ENCODE measurements around the gene SSR1.
"Not testable (repeated sequence)": the region's sequence is repeated elsewhere in the genome, so short reads cannot be mapped to it uniquely, and the experiment has no call there.

The SSR1 gene

DNA sequence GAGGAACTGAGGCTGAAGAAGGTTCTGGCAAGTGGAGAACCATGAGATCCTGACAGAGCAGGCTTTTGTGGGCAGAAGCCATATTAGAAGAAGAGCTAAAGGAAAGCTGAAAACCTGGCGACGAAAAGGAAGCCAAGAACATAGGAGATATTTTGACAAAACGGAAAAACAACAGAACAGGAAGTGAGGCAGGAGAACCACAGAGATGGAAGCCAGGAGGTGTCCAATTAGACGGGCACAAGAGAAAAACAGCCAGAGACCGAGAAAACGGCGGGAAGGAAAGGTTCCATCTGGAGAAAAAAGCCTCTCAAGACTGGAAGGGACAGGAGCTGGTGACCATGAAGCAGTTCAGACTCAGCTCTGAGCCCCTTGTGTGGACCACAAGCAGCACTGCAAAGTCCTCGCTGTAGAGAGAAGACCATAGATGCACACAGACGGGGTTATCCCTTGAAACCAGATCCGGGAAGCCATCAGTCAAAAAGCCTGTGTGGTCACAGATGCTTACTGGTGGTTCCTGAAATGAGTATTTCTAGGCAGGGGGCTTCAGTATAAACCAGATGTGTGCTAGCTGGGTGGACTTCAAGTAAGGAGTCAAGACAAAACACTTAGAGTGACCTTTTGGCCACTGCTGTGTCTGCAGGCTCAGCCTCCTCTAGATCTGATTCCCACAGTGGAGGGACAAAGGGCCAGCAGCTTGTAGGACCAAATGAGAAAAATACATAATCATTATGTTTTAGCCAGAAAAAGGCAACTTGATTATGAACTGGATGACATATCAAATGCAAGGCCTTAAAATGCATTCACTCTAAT is 30.7 kb downstream of the SSR1 start:
- DNase-seq (ENCODE audit: low read depth) = no peak

DNA sequence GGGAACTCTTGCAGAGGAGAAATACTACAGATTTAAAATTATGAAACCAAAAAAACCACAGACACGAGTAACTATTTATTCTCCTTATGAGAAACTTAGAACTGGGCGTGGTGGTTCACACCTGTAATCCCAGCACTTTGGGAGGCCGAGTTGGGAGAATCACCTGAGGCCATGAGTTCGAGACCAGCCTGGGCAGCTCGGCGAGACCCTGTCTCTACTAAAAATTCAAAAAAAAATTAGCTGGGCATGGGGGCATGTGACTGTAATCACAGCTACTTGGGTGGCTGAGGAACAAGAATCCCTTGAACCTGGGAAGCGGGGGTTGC is 36.8 kb downstream of the SSR1 start:
- no peak for DNase-seq (ENCODE audit: low read depth)

DNA sequence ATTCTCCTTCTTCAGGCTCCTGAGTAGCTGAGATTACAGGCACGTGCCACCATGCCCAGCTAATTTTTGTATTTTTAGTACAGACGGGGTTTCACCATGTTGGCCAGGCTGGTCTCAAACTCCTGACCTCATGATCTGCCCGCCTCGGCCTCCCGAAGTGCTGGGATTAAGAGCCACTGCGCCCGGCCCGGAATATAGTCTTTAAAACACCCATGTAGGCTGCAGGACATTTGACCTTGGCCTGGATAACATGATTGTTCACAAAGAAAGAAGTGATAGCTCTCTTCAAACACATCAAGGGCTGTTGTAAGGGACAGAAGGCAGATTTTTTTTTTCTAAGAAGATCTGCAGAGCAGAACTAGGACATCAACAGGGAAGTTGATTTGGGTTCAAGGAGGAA is 38.5 kb downstream of the SSR1 start:
- DNase-seq (ENCODE audit: low read depth) = not testable (repeated sequence)

DNA sequence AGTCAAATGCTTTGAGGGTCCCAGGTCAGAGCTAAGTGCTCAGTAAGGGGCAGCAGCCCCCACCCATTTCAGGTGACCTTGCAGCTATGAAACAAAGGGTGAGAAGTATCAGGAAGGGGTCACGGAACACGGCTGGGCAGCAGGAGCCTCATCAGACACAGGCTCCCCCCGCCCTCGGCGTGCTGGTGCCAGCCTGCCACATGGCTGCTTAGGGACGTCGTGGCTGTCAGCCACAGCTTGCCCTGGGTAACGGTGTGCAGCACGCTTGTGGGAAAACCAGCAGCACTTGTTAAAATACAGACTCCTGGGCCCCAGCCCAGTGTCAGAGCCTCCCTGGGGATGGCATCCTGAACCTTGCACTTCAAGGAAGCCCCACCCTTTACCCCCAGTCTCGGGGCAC is 39.3 kb downstream of the SSR1 start:
- DNase-seq (ENCODE audit: low read depth) = no peak

DNA sequence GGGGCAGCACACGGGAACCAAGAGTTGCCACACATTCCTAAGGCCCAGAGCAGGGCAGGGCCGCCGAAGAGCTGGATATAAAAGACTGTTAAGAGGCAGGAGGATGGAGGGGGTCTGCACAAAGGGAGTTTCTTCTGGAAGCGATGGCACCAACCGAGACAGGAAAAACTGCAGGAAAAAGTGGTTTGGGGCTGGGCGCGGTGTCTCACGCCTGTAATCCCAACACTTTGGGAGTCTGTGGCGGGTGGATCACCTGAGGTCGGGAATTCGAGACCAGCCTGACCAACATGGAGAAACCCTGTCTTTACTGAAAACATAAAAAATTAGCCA is 41.8 kb downstream of the SSR1 start:
- no peak for DNase-seq (ENCODE audit: low read depth)

DNA sequence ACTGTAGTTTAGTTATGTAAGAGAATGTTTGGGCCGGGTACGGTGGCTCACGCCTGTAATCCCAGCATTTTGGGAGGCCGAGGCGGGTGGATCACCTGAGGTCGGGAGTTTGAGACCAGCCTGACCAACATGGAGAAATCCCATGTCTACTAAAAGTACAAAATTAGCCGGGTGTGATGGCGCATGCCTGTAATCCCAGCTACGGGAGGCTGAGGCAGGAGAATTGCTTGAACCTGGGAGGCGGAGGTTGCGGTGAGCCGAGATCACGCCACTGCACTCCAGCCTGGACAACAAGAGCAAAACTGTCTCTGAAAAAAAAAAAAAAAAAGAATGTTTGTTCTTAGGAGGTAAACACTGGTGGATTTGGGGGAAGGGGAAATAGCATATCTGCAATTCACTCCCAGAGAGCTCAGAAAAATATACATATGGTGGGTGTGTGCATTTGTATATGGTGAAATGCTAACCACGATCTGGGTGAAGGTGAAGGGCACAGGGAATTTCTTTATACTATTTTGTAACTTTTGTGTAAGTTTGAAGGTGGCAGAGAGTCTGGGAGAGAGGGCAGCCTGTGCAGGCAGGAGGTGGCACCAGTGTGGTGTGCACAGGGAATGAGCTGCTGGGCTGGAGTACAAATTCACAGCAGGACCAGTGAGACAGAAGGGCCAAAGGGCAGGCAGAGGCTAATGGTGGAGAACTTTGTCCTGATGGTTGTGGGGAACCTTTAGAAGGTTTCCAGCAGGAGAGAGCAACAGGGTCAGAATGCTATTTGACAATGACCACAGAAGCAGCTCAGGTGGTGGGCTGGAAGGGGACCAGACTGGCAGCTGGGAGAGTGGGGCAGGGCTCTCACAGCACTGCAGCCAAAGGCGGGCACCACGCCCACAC is 42.4 kb downstream of the SSR1 start:
- DNase-seq (ENCODE audit: low read depth) = no peak

DNA sequence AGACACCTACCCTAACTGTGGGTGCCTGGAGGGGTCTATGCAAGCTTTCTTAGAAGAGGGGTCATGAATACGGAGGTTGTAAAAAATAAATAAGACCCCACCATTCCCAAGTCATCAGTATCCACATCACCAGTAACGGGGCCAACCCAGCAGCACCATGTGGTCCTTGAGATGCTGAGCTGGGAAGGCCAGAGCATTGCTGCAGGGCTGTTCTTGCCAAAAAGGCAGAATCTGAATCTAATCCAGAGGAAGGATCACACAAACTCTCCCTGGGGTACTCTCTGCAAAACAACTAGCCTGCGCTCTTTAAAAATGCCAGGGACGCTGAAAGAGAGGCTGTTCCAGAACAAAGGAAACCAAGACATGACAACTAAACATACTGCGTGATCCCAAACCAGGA is 43.2 kb downstream of the SSR1 start:
- DNase-seq (ENCODE audit: low read depth) = no peak

DNA sequence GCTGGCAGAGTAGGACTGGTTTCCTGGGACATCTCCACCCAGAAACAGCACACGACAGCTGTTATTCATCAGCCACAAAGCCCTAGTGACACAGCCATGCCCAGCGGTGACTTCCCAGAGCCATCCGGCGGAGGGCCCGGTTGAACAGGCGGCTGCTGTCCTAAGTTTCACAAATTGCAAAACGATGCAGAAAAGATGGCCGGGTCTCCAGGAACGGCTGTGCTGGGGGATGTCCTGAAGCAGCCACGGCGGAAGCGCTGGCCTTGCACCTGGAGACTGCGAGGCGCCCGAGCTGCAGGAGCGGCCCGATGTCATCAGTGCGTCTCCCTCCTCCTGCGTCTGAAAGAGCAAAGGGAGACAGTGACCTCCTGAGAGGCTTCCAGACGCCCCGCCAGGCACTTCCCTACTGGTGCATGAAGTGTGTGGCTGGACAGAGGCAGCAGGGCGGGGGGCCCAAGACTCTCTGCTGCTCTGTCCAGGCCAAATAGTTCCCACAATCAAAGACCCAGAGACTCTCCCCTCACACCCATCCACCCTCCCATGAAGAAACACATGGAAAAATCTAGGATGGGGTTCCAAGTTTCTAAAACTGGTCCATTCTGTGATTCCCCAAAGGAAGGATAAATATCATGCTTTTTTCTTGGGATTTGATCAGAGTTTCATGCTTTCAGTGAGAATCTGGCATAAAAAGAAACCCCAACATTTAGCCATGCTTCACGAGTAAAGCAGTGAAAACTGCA is 44.0 kb downstream of the SSR1 start:
- no peak for DNase-seq (ENCODE audit: low read depth)

DNA sequence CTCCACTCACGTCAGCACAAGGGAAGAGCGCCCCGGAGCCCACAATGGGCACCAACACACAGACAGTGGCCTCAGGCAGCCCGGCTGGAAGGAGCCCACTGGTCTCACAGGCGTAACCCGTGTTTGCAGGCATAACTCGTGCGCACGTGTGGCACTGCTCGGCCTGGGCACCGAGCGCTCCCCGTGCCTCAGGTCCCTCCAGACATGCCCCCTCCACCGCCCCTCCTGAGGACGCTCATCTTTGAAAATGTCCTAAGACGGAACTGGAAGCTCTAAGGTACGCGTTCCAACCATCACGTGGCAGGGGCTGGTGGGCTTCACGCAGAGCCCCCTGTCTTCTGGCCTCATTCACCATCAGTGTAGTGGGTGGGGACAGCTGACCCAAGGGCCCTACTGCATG is 44.6 kb downstream of the SSR1 start:
- DNase-seq (ENCODE audit: low read depth) = no peak

DNA sequence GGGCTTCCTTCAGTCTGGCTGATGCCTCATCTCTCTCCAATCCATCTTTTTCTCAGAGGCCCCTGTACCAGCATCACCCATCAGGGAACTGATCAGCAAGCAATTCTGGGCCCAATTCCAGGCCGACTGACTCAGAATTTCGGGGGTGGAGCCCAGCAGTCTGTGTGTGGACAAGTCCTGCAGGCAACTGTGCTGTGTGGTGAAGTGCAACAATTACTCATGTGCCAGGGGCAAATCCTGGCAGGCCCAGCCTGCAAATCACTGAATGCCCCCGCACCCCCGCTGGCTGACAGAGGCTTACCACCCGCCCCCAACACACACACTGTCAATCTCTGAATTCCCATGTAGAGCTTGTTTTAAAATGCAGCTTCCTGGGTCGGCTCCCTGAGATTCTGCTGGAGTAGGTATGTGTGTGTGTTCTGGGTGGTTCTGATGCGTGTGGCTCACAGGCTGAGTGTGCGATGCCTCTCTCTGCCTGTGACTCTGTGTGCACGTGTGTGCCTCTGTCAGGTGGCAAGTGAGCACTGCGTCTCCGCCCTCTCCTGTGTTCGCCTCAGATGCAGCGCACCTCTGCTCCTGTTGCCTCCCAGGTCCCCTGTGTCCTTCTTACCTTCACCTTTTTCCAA is 45.4 kb downstream of the SSR1 start:
- peak; percentile 54 for DNase-seq (ENCODE audit: low read depth)

DNA sequence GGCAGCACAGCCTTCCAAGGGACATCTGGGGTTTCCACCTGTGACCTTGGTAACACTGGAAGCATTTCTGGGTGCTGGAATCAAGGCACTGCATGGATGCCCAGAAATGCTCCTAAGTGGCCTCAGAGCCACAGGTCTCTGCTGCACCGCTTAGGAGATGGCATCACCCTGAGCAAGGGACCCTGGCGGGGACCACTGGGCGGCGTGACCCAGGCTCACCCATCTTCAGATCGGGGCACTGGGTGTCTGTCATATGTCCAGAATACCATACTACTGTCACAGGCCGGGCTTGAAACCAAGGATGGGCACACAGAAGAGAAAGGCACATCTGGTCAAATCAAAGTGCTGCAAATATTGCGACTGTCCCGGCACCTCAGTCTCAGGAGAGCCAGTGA is 45.9 kb downstream of the SSR1 start:
- DNase-seq (ENCODE audit: low read depth) = no peak

DNA sequence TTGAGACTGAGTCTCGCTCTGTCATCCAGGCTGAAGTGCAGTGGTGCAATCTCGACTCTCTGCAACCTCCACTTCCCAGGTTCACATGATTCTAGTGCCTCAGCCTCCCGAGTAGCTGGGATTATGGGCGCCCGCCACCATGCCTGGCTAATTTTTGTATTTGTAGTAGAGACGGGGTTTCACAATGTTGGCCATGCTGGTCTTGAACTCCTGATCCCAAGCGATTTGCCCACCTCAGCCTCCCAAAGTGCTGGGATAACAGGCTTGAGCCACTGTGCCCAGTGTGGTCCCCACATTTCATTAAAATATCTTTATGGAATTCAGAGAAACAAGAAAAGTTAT is 47.6 kb downstream of the SSR1 start:
- not testable (repeated sequence) for DNase-seq (ENCODE audit: low read depth)

DNA sequence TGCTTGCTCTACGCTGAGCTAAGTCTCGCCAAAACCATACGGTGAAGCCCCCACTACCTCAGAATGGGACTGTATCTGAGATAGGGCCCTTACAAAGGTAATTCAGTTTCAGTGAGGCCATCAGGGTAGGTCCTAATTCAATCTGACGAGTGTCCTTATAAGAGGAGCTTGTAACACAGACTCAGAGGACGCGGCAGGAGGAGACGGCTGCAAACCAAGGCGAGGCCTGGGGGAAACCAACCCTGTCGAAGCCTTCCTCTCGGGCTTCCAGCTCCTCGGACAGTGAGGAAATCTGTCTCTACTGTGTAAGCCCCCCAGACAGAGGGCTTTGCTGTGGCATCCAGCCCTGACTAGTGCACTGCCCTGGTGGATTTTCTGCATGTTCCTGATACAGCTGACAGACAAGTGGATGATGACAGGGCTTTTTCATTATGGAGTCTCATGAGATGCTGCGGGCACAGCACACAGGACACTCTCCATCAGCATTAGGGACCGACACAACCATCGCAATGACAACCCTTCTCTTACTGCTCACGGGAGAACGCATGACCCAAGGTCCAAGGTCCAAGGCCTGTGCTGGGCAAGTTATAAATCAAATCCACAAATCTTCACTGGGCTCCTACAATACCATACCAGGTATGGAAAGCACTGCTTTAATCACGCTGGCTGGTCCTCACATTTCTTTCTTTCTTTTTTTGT is 48.2 kb downstream of the SSR1 start:
- DNase-seq (ENCODE audit: low read depth) = no peak

DNA sequence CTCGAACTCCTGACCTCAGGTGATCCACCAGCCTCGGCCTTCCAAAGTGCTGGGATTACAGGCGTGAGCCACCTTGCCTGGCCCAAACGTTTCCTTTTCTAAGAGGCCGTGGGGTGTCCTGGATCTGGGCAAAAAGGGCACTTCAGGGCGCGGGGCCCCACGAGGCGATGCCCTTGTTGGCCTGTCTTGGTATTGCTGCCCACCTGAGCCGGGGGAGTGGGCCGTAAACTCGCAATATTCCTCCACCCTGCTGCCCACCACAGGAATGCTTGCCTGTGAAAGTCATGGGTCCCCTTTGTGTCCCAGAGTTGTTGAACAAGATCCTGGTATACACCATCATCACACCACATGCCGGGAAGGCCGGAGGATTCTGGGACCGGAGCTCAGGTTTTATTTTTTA is 49.0 kb downstream of the SSR1 start:
- no peak for DNase-seq (ENCODE audit: low read depth)

DNA sequence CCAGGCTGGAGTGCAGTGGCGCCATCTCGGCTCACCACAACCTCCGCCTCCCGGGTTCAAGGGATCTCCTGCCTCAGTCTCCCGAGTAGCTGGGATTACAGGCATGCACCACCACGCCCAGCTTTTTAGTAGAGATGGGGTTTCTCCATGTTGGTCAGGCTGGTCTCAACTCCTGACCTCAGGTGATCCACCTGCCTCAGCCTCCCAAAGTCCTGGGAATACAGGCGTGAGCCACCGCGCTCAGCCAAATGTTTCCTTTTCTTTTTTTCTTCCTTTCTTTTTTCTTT is 49.5 kb downstream of the SSR1 start:
- DNase-seq (ENCODE audit: low read depth) = not testable (repeated sequence)

DNA sequence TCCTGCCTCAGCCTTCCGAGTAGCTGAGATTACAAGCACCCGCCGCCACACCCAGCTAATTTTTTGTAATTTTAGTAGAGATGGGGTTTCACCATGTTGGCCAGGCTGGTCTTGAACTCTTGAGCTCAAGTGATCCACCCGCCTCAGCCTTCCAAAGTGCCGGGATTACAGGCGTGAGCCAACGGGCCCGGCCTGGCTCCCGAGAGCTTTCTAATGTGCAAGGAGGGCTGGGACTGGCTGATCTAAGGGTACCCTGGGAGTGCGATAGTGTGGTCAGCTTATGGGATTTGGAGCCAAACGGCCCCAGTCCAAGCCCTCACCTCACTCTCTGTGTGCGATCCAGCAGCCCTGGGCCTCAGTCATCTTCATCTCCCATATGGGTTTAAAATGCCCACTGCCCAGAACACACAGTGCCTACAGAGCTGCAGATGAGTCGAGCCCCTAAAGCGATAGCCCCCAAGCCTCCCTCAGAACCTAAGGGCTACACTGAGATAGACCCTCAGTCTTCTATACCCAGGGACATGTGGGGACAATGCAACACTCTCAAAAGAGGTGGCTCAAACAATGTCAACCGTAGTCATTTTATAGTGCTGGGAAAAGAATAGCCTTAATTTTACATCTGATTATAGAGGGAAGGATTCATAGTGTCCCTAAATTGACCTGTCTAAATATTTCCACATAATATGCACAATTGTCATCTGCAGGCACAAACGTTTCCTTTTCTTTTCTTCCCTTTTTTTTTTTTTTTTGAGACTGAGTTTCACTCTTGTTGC is 50.1 kb downstream of the SSR1 start:
- no peak for DNase-seq (ENCODE audit: low read depth)

DNA sequence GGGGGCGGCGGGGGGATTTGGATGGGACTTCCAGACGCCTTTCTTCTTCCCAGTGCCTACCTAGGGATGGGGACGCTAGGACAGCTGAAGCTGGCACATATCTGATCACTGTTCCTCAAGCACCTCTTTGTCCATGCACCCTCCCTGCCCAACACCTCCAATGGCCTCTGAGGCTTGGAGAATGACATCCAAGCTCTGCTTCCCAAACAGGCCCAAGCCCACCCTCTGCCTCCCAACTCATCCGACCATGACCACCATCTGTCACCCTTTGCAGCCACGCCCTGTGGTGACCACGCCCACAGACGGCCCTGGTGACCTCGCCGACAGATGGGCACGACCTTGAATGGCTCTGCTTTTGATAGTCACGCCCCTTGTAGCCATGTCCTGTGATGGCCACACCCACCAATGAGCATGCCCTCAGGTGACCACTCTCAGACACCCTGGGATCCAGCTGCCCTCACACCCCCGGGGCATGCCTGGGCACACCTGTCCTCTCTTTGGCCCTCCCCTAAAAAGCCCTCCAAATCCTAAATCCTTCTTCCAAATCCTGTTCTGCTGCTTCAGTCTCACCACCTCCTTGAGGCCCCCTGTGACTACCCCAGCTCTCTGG is 51.0 kb downstream of the SSR1 start:
- DNase-seq (ENCODE audit: low read depth) = no peak

DNA sequence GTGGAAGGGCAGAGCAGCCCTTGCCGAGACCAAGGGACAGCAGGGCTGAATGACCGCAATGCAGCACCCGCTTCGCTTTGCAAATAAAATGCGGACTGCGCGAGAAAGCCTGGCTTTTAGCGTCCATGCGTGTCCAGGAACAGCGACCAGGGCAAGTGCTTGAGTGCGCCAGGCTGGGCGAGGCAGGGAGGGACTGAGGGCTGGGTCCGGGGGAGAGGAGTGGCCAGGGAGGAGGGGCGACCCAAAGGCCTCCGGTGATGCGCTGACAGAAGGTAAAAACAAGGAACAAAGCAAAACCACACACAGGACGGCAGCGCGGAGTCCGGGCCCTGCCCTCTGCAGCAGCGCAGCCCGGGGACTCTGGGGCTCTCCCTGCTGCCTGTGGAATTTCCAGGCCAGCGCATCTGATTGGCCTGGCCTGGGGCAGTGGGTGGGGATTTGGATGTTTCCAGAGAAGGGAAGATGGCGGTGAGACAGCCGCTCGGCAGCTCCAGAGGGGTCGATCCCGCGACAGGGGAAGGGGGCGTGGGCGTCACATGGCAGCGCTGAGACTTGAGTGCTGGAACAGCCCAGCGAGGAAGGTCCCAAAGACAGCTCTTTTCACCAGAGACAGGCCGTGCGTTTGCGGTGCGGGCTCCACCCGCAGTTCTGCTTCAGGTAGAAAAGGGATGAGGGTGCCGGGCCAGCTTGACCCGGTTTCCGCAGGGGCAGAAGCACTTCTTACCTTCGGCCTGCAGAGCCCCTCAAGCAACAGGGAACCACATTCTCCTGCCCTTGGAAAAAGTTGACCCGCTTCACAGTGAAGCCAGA is 51.8 kb downstream of the SSR1 start:
- DNase-seq (ENCODE audit: low read depth) = peak; percentile 35

DNA sequence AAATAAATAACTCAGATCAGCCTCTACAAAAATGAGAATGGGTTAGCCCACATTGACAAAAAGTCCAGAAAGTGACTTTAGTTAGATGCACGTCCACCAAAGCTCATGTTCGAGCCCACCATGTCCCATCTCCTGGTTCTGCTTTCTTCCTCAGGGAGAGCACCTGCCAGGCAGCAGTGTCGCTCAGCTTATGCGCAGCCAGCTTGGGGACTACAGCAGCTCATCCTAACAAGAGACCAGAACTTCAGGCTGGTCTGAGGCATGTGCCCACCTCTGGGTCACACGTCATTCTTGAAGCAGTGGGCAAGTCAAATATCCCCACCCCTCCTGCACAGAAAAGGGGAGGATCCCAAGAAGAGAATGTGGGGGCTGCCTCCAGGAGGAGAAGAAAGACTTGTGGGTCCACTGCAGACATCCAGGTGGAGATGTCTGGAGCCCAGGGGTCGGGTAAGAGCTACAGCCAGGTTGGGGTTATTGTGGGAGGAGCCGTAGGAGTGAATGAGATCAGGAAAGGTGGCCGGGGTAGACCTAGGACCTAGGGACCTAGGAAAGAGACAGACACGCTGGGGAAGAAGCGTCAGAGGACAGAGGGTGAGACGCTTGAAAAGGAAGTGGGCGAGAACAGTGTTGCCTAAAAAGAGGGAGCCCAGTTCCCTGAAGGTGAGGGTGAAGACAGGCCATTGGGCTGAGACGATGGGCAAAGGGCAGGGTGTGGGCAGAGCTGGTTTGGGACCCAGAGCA is 52.5 kb downstream of the SSR1 start:
- DNase-seq (ENCODE audit: low read depth) = no peak

Measured in HS-27A (cell line).